GM21737 (cell line): ENCODE measurements around the gene B3GLCT.
"Not testable (repeated sequence)": the region's sequence is repeated elsewhere in the genome, so short reads cannot be mapped to it uniquely, and the experiment has no call there.

ENCODE experiments used
- ATAC-seq: cut with Tn5 transposase; IDR thresholded peaks from one replicate; pipeline ENCODE4 v1.9.1; 2021; ENCODE audit warnings: mild to moderate bottlenecking, moderate library complexity; ENCODE audit not compliant: unreplicated experiment

Gene B3GLCT

DNA sequence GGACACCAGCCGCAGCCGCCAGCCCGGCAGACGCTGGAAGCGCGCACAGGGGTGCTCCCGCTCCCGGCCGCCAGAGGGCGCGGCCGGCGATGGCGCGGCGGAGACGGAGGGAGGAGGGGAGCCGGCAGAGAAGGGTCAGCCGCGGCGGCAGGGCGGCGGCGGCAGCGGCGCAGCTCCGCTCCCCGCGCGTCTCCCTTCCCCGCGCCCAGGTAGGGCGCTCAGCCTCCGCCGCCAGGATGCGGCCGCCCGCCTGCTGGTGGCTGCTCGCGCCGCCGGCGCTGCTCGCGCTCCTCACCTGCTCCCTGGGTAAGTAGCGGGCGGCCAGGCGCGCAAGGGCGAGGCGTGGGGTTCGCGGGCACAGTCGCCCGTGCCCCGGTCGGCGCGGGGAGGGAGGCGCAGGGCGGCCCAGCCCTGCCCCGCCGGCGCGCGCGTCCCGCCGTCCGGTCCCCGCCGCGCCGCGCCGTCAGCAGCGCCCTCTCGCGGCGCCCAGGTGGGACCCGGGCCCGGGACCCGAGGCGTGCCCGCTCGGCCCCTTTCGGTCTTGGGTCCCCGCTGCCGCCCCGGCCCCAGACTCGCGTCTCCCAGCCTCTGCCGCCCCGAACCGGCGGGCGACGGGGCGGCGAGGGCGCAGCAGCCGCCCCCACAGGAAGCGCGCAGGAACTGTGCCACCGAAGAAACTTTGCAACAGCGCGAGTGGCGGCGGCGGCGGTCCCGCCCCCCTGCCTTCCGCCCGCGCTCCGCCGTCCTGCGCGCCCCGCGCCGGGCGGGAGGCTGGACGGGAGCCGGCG lies at the start of gene B3GLCT:
Gene B3GLCT, plus strand, starts transcription at position 127 of the 788 bp plus-strand sequence. Its CDS starts 110 bp downstream, at position 237.
- peak; percentile 84 for ATAC-seq

DNA sequence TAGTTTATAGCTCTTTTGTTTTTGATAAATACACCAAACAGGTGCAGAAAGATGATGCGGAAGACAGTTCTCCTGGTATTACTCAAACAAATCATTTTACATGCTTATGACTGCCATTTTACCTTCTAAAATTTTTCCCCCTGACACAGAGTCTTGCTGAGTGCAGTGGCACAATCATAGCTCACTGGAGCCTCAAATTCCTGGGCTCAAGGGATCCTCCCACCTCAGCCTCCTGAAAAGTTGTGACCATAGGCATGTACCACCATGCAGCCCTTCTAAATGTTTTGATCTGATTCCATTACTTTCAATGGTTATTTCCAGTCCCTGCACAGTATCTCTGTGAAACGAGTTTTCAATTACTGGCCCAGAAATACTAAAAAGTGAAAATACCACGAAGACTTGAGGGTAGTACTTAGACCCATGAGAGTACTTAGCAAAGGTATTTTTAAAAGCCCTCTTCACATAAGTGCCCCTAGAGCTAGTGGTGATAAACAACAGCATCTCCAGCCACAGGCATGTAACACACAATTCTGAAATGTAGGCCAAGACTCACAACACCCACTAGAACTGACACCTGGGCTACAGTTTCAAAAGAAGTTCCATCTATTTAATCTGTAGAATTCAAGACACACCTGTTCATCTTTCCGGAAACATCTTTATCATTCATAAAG lies 49.3 kb upstream of the B3GLCT start:
- no peak for ATAC-seq

DNA sequence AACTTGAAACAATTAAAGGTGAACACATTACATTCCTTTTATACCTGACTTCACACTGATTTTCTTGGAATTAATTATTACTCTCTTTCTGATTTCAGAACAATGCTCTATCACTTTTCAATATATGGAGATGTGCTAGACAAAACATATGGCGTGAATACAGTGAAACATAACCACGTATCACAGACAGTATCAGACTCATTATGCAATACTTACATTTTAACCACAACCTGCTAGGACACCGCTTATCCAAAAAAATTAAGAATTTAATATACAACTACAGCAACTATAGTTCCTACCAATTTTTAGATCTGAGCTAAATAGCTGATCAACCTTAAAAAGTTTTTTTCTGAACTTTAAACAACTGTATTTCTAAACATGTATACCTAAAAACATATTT lies 47.9 kb upstream of the B3GLCT start:
- ATAC-seq = no peak

DNA sequence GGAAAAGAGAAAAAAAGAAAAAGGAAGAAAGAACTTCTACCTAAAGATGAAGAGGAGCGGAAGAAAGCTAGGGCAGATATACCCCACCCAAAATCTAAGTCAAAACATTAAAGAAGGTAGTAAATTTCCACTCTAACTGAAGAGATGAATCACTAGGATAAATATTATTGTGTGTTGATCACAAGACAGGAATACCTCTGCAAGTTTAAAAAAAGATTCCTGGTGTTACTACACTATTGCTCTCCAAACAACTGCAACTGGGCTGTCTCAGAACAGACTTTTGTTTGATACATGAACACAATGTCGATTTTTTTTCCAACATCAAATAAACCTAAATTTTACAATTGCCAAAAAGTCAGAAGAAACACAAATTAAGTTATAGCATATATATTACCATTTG lies 44.8 kb upstream of the B3GLCT start:
- no peak for ATAC-seq

DNA sequence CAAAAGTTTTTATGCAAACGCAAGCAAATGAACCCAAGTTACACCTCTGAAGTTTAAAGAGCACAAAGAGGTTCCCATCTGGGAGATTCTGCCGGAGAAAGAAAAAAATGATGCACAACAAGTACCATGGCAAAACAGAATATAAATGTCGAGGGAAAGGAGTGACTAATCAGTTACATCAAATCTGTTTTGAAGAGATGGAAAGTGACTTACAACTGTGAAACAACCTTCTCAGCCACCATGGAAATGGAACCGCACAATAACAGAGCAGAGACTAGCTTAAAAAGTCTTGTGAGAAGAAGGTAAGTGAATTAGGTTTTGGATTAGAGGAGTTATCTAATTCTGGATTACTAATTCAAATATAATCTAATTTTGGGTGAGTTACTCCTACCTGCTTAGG lies 40.5 kb upstream of the B3GLCT start:
- ATAC-seq = no peak

DNA sequence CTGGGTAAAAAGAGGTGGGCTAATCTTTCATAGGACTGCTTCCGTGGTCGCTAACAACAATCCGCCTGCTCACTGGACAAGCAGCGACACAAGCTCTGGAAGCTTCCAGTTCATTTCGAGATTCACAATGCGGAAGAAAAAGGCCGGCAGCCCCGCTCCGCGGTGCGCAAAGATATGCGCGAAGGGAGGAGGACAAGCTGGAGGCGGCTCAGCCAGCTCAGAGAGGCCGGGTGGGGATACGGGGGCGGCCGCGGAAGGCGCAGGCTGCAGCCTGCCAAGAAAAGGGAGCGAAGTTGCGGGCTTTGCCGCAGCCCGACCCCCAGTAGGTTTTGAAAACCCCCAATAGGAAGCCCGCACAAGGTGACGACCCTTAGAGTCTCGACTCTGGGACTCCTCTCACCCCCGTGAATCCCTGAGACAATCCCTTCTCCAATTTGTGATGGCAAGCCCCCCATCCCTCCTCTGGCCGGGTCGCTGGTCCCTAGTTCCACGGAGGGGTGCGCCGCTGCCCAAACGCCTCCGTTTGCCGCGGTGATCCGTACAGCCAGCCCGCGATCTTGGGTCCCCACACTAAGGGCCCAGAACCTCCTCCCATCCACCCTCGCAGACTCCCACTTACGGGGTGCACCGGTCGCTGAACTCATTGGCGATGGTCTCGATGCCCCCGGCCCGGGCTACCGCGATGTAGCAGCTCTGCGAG lies 38.8 kb upstream of the B3GLCT start:
- peak; percentile 21 for ATAC-seq

DNA sequence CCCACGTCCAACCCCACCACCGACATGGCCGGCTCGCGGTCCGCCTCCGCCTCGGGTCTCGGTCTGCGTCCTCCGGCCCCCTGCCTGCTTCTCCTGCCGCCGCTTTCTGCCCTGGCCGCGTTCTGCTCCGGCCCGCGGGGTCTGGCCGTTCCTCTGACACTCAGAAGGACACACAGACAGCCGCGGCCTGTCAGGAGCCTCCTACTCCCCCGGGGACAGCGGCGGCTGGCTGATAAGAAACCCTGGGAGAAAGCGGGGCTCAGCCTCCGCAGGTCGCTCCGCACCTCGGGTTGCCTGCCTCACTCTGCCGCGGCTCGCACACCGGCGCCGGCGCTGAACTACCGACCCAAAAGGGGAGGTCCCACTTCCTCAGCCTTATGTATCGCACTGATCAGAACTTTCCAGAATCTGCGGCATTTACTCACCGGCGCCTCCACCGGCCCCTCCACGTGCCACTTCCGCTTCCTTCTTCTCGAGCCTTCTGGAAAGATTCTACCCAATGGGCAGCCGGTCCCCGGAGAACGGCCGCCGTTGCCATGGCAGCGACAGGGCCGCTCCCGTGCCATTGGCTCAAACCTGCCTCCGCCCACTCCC lies 38.1 kb upstream of the B3GLCT start, which contains the start of gene HSPH1:
Gene HSPH1, minus strand, starts transcription at position 348 of the 594 bp plus-strand sequence. Its CDS starts 322 bp downstream, at position 26.
- peak; percentile 76 for ATAC-seq

DNA sequence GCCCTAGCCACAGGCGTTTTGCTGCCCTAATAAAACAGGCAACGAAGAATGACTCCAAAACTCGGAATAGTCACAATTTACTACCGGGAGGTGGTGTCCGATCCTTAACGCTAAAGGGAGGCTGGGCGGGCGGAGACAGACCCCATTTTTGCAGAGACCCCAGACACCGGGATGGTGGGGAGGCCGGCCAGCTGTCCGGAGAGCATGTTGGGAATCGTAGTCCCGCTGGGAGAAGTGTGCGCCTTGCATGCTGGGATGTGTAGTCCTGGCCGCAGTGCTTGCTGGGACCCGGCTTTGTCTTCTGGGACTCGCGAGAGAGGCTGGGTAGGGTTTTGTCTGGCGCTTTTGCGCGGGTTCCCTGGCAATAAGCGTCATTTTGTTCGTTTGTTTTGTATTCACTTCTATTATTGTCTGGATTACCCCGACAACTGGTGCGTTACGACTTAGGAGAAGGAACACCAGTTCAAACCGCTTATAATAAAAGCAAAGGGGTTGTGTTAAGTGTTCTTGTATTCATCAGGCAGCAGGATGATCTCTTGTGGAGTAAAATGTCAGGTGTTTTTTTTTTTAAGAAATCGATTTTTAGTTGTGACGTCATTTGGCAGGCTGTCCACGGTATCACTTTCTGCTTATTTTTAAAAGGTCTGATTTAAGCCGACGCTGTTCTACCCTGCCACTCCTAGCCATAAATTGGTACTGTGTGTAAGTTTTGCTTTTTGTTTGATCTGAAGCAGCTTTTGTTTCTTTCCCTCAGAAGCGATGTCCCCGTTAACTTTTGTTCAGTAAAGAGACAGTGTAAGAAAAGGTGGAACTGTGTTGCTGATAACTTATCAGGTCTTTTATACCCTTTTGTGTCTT lies 37.4 kb upstream of the B3GLCT start:
- ATAC-seq = peak; percentile 86

DNA sequence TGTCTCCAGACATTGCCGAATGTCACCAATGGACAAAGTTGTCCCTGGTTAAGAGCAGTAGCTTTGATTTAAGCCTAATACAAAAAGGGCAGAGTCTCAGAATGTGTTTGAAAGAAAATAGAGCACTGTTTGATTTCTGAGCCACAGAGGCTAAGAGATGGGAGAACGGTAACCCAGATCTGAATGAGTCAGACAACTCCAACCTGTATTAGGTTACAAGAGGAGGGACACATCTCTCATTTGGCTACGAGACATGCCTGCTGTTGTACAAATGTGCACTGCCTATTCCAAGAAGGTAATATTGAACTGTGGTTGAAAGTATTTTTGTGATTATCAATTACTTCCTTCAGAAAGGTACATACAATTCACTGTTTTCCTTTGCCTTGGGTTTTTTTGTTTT lies 33.2 kb upstream of the B3GLCT start:
- no peak for ATAC-seq

DNA sequence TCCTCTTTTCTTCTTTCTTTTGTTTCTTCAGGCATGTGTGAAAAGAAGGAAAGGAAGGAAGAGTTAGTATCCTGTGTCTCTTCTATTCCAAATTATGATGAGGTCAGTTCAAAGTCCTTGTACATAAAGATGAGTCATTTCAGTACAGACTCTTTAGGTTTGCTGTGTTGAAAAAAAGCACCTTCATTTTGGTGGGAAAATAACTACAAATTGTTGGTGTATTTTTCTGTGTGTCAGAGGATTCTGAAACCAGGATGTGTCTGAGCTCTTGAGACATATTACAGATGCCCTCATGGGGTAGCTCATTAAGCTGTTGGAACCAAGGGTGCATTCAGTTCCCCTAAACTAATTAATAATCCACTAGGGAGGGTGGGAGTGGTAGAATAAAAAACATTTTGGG lies 32.3 kb upstream of the B3GLCT start:
- peak; percentile 49 for ATAC-seq

DNA sequence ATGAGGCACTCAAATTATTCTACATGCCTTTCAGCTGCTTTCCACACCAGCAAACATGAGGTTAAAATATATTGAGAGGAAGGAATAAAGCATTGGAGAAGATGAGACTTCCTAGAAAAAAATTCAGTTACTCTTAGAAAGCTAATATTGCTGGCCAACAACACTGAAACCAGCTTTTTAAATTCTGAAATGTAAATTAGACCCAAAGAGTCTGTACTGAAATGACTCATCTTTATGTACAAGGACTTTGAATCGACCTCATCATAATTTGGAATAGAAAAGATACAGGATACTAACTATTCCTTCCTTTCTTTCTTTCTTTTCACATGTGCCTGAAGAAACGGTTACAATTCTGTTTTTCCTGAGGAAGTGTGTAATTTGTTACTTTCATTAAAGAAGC lies 31.6 kb upstream of the B3GLCT start:
- ATAC-seq = no peak

DNA sequence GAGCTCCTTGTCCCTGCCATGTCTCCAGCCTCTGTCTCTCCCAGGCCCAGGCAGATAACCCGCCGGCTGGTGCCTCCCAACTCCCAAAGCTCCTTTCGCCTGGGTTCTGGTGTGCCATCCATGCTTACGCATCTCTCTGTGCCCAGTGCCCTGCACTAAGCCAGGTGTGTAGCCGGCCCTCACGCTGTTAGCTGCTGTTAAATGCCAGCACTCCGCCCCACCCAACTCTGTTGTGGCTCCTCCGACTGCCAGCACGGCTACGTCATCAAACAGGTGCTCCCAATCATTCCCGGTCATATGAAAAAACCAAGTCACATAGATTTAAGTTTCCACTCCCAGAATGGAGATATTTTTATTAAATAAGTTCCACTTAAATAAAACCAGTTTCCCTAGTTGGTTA lies 31.0 kb upstream of the B3GLCT start:
- no peak for ATAC-seq

DNA sequence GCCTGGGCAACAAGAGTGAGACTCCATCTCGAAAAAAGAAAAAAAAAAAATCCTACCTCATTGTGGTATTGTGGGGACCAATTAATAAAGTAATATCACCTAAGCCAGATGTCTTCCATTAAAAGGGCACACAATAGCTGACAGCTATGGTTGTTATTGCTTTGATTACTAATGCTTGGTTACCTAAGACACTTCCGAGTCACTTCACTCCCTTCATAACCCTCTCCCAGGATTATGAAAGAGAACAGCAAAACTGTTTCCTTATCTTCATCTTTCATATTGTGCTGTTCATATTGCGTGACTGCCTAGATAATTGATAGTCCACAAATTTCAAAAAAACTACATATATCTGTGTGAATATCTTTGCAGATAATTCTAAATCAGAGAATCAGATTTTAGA lies 27.8 kb upstream of the B3GLCT start:
- no peak for ATAC-seq

DNA sequence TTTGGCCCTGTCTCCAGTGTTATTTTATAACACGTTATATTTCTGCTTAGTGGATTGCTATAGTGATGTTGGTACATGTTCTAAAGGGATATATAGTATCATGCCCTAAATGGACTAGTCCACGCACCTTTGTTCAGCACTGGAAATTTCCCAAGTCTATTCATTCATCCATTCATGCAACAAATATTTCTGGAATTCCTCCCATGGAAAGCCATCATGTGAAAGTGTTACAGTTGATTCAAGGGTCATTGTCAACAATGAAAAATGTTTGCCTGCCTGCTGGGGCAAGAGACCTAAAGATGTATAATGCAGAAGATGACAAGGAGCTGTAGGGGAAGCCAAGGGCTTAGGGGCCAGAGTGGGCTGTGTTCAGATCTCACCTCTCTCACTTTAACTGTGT lies 27.2 kb upstream of the B3GLCT start:
- no peak for ATAC-seq

DNA sequence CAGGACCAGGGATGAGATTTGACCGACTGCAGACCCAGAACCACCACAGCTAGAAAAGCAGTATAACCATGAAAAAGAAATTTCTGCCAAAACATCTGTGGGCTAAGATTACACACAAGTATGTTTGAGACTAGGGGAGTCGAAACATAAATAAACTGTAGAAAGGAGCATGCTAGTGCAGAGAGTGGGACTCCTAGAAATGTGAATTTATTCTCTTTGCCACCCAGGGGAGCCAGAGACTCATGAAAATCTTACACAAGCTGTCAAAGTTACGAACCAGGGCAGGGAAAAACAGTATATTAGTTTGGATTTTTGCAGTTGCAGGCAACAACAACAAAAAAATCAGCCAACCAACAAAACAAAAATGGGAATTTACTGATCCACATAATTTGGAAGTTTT lies 25.8 kb upstream of the B3GLCT start:
- ATAC-seq = no peak

DNA sequence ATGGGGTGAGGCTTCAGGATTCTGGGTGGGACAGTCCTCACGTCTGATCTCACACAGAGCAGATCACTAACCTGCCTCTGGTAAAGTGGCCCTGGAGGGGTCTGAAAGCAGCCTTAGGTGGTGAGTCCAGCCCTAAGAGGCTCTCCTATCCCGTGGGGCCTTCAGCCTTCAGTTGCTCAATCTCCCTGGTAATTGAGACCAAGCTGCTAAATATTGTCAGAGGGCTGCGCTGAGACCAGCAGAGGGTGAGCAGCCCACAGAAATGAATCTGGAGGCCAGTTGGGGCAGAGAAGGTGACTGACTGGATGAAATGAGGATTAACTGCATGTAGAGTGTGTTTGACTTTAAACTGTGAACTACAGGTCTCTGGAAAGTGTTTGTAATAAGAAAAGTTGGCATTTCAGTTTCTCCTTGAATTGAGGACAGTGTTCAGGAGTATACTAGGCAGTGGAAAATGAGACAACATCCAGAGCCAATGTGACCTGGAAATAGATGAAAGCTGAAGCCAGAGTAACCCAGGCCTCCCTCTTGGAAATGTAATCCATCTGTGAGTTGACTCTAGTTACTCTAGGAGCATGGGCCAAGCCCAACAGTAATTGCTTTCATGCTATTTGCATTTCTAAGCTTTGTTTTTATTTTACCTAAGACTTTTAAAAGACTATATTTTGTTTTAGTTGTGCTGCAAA lies 23.8 kb upstream of the B3GLCT start:
- ATAC-seq = no peak

DNA sequence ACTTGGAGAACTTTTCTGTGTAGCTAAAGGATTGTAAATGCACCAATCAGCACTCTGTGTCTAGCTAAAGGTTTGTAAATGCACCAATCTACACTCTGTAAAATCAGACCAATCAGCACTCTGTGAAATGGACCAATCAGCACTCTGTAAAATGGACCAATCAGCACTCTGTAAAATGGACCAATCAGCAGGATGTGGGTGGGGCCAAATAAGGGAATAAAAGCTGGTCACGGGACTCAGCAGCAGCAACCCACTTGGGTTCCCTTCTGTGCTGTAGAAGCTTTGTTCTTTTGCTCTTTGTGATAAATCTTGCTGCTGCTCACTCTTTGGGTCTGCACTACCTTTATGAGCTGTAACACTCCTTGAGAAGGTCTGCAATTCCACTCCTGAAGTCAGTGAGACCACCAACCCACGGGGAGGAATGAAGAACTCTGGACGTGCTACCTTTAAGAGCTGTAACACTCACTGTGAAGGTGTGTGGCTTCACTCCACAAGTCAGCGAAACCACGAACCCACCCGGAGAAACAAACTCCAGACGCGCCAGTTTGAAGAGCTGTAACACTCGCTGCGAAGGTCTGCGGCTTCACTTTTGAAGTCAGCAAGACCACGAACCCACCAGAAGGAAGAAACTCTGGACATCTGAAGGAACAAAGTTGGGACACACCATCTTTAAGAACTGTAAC lies 21.8 kb upstream of the B3GLCT start:
- not testable (repeated sequence) for ATAC-seq

DNA sequence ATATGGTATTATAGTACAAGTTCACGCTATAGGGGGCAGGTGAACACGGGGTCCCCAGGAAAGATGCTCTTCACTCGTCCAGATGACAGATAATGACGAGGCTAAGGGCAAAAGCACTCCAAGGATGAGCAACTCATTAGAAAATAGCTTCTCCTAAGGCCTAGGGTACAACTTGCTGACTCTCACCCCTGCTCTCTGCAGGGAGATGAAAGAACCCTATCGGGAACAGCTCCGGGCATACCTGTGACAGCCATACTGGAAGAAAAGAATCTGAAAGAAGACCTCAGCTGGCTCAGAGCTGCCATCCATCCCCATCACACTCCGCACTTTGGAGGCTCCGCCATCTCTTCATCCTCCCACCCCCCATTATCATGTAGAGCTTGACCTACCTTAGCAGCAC lies 20.5 kb upstream of the B3GLCT start:
- ATAC-seq = no peak

DNA sequence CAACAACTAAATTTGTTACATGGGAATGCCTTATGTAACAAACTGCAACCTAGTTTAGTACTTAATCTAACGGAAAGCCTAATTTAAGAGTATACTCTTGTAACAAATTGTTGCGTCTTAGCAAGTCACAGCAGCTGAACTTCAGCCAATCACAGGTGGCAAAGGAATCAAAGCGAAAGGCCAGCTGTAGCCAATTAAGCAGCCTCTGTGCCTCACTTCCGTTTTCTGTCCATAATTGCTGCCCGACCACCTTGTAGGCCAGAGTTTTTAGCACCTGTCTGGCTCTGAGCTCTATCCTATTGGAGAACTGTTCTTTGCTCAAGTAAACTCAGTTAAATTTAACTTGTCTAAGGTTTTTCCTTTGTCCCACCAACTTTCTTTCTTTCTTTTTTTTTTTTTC lies 20.0 kb upstream of the B3GLCT start:
- ATAC-seq = no peak
